Stimulated activated CD8-positive, alpha-beta memory T cell treated with anti-CD3 and anti-CD28 coated beads, Interleukin-4, amount 100 ng/mL, for 48 hours (primary cell): ENCODE measurements around the gene KCNC2.

Experiments used
- DNase-seq: peaks from one replicate; pipeline ENCODE4 v3.0.0-alpha.2; 2020

Gene KCNC2

DNA sequence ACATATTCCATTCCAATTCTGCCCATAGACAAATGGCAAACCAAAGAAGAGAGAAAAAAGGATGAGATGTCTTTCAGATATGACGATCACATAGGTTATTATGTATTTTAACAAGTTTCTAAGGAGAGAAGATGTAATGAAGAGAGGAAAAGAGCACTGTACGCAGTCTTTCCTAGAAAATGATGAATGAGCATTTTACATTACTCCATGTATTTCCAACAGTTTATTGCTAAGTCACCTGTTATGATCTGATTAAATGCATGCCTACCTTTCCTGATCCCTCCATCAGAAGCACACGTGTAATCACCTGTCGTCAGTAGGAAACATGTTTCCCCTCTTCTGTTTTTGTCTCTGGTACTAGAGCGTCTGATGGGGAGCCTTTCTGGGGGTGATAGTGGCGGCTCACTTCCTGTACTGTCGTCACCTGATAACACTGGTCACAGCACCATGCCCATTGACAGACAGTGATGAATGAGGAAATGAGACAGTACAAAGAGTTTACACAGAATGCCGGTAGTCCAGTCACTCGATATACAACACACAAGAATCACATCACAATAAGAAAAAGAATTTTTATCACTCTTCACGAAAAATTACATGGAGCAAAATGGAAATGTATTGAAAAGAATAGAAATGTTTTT is 161.6 kb downstream of the KCNC2 start:
- DNase-seq, result no peak

DNA sequence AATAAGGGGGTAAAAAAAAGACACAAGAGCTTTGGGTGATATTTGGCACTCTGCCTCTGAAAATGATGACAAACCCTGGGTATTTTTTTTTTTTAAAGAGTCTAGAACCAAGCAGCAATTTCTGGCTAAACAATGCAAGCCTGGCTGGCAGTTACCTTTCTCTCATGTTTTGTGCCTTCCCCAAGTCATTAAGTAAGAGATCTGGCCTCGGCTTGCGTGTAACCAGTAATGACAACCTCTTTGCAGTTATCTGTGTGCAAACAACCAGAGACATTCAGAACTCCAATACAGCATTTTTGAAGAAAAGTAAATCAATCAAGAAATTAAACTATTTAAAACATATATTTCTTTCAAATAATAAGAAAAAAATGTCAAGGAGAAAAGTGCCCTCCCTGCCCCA is 167.5 kb downstream of the KCNC2 start:
- no peak for DNase-seq

DNA sequence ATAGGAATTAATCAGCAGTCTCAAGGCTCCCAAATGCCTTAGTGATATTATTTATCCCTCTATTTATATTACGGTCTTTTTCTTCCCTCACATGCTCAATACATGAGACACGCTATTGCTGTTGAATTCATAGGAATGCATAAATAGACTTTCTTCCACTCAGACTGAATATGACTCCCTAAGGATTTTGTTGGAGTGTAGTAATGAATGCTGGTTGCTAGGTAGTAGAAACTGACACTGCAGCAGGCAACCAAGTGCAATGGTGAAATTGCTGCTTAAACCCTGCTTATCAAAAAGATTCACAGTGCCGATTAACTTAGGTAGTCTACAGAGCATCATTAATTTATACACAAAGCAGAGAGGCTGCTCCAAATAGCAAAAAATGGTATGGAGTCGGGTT is 168.2 kb downstream of the KCNC2 start:
- no peak for DNase-seq

DNA sequence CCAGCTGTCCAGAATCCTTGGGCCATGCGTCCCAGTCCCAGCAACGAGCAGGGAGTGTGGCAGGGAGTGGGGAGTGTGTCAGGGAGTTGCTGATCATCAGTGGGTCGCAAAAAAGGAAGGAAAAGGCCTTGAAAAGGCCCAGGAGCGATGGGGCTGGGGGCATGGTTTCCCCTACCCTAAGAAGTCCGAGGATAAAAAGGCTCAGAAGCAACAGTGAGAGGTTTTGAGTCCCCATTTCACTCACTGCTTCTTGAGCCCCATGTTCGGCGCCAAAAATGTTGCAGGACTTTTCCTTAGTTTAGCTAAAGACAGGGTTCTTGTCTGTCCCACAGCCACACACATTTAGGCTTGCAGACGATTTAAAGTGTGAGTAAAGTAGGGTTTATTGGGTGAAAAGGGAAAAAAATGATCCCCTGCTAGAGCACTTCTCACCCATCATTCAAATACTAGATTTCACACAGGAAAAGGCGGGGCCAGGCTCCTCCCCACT is 189.5 kb downstream of the KCNC2 start:
- no peak for DNase-seq

GRCh38 chr12:75011120-75011519 is 198.5 kb downstream of the KCNC2 start:
- DNase-seq, result no peak

- DNase-seq, result no peak
Measured at GRCh38 chr12:75007133-75007532, 202.5 kb downstream of the KCNC2 start.

GRCh38 chr12:75000120-75000519 is 209.5 kb downstream of the KCNC2 start:
- DNase-seq, result no peak

DNA sequence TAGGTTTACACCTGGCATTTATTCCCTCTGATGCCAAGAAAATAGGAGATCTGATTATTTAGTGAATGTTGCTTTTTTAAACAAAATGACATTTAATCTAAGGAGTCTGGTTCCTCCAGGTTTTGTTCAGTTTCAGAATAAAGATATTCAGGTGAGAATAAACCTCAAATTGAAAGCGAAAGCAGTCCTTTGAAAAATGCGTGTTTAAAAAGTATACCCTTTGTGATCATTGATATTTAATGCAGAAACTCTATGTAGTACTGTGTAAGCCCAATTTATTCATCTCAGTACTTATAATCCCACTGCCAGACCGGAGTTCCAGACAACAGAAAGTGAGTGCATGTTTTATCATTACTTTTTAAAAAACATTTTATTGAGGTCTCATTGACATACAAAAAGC is 210.2 kb downstream of the KCNC2 start:
- no peak for DNase-seq
